Thyroid gland (tissue), 4 donors: Measurements from ENCODE around the gene REST. TPM values are rescaled to one million over a fixed set of nuclear protein-coding genes. Genes with fewer than 3 reads are reported as not detected.
A peak's percentile ranks its signal among the peaks of the same experiment; 100 is the strongest.
"Not testable (repeated sequence)": the region's sequence is repeated elsewhere in the genome, so short reads cannot be mapped to it uniquely, and the experiment has no call there.

Experiments used
- DNase-seq, 2 donors: peaks; one replicate each; pipeline ENCODE4 v3.0.0-alpha.2; 2019
- H3K27ac ChIP-seq, 3 donors: fragments of 200-600 bp; sonication (generic); 1 replicate in 2 of 3; 2 replicates in 1 of 3; pipeline ENCODE4 v1.5.1; 2016 to 2019; ENCODE audit warnings: mild to moderate bottlenecking in 1 of 3, moderate library complexity in 1 of 3
- H3K27me3 ChIP-seq: fragments of 200-600 bp; sonication (generic); one replicate; pipeline ENCODE4 v1.5.1; 2019
- H3K36me3 ChIP-seq, 2 donors: fragments of 200-600 bp; sonication (generic); one replicate each; pipeline ENCODE4 v1.5.1; 2016 to 2019
- H3K4me1 ChIP-seq, 2 donors: fragments of 200-600 bp; sonication (generic); one replicate each; pipeline ENCODE4 v1.5.1; 2017 to 2019
- H3K4me3 ChIP-seq, 3 donors: fragments of 200-600 bp; sonication (generic); replicated peaks in 1 of 3; 1 replicate in 2 of 3; 2 replicates in 1 of 3; pipeline ENCODE4 v1.5.1; 2016; ENCODE audit warnings: mild to moderate bottlenecking in 1 of 3
- H3K9me3 ChIP-seq: fragments of 200-600 bp; sonication (generic); one replicate; pipeline ENCODE4 v1.5.1; 2017
- CTCF ChIP-seq, 6 experiments: fragments of 200-600 bp in 3 of 6; fragments of 450-650 bp in 3 of 6; sonication (generic) in 3 of 6; IDR thresholded peaks; one replicate each; pipeline ENCODE4 v1.5.1; 2016 to 2019; ENCODE audit warnings: antibody characterized with exemption in 6 of 6, mild to moderate bottlenecking in 2 of 6, inconsistent platforms in 1 of 6, moderate library complexity in 1 of 6
- POLR2A ChIP-seq, 2 donors: fragments of 450-650 bp; IDR thresholded peaks; one replicate each; pipeline ENCODE4 v1.6.1; 2017; ENCODE audit warnings: antibody characterized with exemption in 2 of 2, mild to moderate bottlenecking in 2 of 2, moderate library complexity in 1 of 2
- WGBS, 2 donors: methylation state at CpG; one replicate each; pipeline ENCODE4 v1.1.5; 2017; 5-methylcytosine and 5-hydroxymethylcytosine counted together
- intact Hi-C: fragments of 100-400 bp; cut with DNase I; formaldehyde crosslinking; loops from one replicate; pipeline ENCODE4 v1.15.1; 2023
- total RNA-seq, 4 donors: library from RNA; depleted of rRNA; stranded (reverse); fragments of >200 nt; gene quantifications; one replicate each; pipeline ENCODE4 v1.2.3, GENCODE V29; 2016

Gene REST
- total RNA-seq, 4 donors from 2014 or later: 33.2 to 50.3 (median 41.1) TPM

GRCh38 chr4:56909086-56909894, 1.6 kb downstream of the REST start:
- Histone ChIP-seq H3K4me1 (peaks cover 15 to 44% of the 10 kb centered on the region in 2 donors), H3K4me3 (peak overlapping the region; percentile 36 to 92 (median 56)), H3K36me3 (no peaks in the 10 kb centered on the region), H3K27me3 (no peaks in the 10 kb centered on the region), H3K9me3 (no peaks in the 10 kb centered on the region), H3K27ac (peak overlapping the region; percentile 63 to 96 (median 84))
- WGBS, 2 donors: 2 to 4% methylated on average over 28 to 34 of the region's 41 CpGs
- peak; percentile 50 to 54 for DNase-seq
- TF ChIP-seq POLR2A (IDR thresholded peaks at IDR 0.05): no peak
- TF ChIP-seq CTCF (IDR thresholded peaks at IDR 0.05): no peak
- intact Hi-C loops: loop anchor here (10.0 kb wide), 1 partner anchor 66 kb away; the partner anchor contains the start of genes NOA1 and POLR2B

GRCh38 chr4:56910172-56910967, 2.7 kb downstream of the REST start:
- H3K9me3 ChIP-seq: no peaks in the 10 kb centered on the region
- H3K27ac ChIP-seq: no peak overlapping the region
- no peaks in the 10 kb centered on the region for H3K36me3 ChIP-seq
- 61 to 71% methylated on average over 6 of the region's 6 CpGs for WGBS, 2 donors
- no peaks in the 10 kb centered on the region for H3K27me3 ChIP-seq
- peaks cover 15 to 47% of the 10 kb centered on the region in 2 donors for H3K4me1 ChIP-seq
- no peak for DNase-seq
- TF ChIP-seq POLR2A (IDR thresholded peaks at IDR 0.05): no peak
- intact Hi-C loops: no loop called here
- peak overlapping the region in 1 of 3 donors; percentile 92 for H3K4me3 ChIP-seq

GRCh38 chr4:56914336-56914735, 6.6 kb downstream of the REST start:
- intact Hi-C loops: no loop called here

GRCh38 chr4:56914977-56915376, 7.3 kb downstream of the REST start:
- H3K9me3 ChIP-seq, DNase-seq, intact Hi-C loops, H3K36me3 ChIP-seq, H3K27ac ChIP-seq, H3K27me3 ChIP-seq, H3K4me3 ChIP-seq: not testable (repeated sequence)
- WGBS, 2 donors: 95 to 96% methylated on average over 12 of the region's 12 CpGs
- peaks cover 18 to 40% of the 10 kb centered on the region in 2 donors for H3K4me1 ChIP-seq

More at GRCh38 chr4:56914336-56914735, 6.6 kb downstream of the REST start:
- H3K4me3 ChIP-seq: no peak overlapping the region
- TF ChIP-seq POLR2A (IDR thresholded peaks at IDR 0.05): no peak
- H3K27ac ChIP-seq: no peak overlapping the region
- no peaks in the 10 kb centered on the region for H3K27me3 ChIP-seq
- H3K4me1 ChIP-seq: peaks cover 22 to 44% of the 10 kb centered on the region in 2 donors
- no peaks in the 10 kb centered on the region for H3K36me3 ChIP-seq
- no peaks in the 10 kb centered on the region for H3K9me3 ChIP-seq
- DNase-seq: no peak
- WGBS, 2 donors: 87% methylated on average over 3 of the region's 3 CpGs

GRCh38 chr4:56927196-56927595, 19.5 kb downstream of the REST start:
- no peaks in the 10 kb centered on the region for H3K4me1 ChIP-seq
- no peaks in the 10 kb centered on the region for H3K9me3 ChIP-seq
- 95 to 97% methylated on average over 2 of the region's 2 CpGs for WGBS, 2 donors
- peaks cover 21 to 24% of the 10 kb centered on the region in 2 donors for H3K36me3 ChIP-seq
- TF ChIP-seq CTCF (IDR thresholded peaks at IDR 0.05): no peak
- no peak for TF ChIP-seq POLR2A (IDR thresholded peaks at IDR 0.05)
- H3K27me3 ChIP-seq: no peaks in the 10 kb centered on the region
- H3K4me3 ChIP-seq: no peak overlapping the region
- no peak overlapping the region for H3K27ac ChIP-seq
- no peak for DNase-seq
- intact Hi-C loops: no loop called here

- TF ChIP-seq POLR2A (IDR thresholded peaks at IDR 0.05) (no peak), CTCF (IDR thresholded peaks at IDR 0.05) (no peak)
- Histone ChIP-seq H3K27me3 (no peaks in the 10 kb centered on the region), H3K27ac (no peak overlapping the region), H3K9me3 (no peaks in the 10 kb centered on the region), H3K36me3 (peaks cover 19 to 21% of the 10 kb centered on the region in 2 donors), H3K4me3 (no peak overlapping the region), H3K4me1 (no peaks in the 10 kb centered on the region)
- intact Hi-C loops: no loop called here
- DNase-seq: no peak
- 92 to 94% methylated on average over 4 to 5 of the region's 7 CpGs for WGBS, 2 donors
Measured at GRCh38 chr4:56930638-56931037, 22.9 kb downstream of the REST start.
